Muscle of arm (tissue), 12 donors: Measurements from ENCODE around the gene EPB41. TPM values are rescaled to one million over a fixed set of nuclear protein-coding genes. Genes with fewer than 3 reads are reported as not detected.
"Not testable (repeated sequence)": the region's sequence is repeated elsewhere in the genome, so short reads cannot be mapped to it uniquely, and the experiment has no call there.

ENCODE experiments used
- DNase-seq: peaks from one replicate; pipeline ENCODE4 v3.0.0-alpha.2; 2013
- polyA plus RNA-seq, 12 donors: library from polyadenylated mRNA; unstranded; fragments of 120-200 nt; gene quantifications; one replicate each; pipeline ENCODE4 v1.2.1, GENCODE V29; 2013; ENCODE audit not compliant: insufficient read length in 12 of 12

EPB41 gene
- polyA plus RNA-seq, 12 donors: 4.9 to 49.4 (median 12.6) TPM; not detected in 1

DNA sequence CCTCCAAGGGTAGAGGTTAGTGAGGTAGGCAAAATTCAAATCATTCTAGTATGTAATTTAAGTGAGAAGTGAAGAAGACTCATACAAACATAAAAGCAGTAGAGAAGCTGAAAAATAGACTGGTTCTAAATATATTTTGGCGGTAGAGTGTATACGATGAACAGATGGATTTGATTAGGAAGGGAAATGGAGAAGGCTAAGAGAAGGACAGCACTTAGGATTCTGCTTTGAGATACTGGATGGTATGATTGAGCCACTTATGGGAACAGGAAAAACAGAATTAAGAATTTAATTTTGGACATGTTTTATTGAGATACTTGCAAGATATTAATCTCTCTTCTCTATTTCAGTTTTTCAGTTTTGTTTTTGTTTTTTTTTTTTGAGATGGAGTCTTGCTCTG is 60.1 kb downstream of the EPB41 start:
- DNase-seq: no peak

DNA sequence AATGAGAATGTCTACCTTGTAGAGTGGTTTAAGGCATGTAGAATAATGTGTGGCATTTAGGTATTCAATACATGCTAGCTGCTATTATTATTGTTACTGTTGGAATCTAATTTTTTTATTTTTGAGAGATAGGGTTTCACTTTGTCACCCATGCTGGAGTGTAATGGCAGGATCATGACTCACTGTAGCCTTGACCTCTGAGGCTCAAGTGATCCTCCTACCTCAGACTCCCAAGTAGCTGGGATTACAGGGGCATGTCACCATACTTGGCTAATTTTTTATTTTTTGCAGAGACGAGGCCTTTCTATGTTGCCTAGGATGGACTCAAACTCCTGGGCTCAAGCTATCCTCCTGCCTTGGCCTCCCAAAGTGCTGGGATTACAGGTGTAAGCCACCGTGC is 61.9 kb downstream of the EPB41 start:
- no peak for DNase-seq

DNA sequence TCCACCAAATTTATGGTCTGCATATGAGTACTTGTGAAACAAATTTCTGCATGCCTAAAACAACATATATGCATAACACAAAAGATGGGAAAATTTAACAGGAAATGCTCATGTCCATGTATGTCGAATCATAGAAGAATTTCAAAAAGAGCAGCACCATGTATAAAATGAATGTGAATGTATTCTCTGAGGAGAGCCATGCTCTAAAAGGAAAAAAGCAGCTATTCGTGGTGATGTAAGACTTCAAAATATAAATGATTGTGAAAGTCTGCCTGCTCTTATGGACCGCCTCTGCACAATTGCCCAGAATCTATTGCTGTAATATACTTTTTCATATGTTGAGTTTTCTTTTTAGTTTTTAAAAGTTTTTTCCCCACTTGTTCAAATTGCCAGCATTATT is 66.8 kb downstream of the EPB41 start:
- DNase-seq: no peak

DNA sequence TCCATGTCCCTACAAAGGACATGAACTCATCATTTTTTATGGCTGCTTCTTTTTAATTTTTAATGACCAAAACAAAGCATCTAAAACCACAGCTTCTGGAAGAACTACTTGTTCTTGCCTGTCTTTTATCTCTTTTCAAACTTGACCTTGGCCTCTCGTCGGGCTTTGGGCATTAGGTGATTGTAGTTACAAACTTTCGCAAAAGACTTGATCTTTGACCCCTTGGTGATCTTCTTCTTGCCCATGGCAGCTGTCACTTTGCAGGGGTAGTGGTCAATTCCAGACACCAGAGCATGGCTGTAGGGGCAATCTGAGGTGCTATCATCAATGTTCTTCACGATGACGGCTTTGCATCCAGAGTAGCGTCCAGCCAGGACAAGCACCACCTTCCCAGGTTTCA is 67.8 kb downstream of the EPB41 start:
- no peak for DNase-seq

DNA sequence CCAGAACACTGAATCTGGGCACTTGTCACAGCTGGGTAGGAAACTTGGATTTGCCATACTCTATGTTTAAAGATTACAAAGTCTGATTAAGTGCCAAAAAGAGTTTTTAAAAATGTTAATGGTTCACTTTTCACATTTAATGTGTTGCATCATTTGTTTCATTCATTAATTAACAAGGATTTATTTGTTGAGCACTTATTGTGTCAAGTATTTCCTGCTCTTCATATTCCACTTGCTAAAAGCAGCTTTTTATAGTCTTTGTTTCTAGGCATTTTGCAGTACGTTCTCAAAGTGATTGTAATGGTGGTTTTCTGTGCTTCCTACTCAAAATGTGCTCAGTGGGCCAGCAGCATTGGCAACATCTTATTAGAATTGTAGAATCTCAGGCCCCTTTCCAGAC is 68.7 kb downstream of the EPB41 start:
- DNase-seq: no peak

DNA sequence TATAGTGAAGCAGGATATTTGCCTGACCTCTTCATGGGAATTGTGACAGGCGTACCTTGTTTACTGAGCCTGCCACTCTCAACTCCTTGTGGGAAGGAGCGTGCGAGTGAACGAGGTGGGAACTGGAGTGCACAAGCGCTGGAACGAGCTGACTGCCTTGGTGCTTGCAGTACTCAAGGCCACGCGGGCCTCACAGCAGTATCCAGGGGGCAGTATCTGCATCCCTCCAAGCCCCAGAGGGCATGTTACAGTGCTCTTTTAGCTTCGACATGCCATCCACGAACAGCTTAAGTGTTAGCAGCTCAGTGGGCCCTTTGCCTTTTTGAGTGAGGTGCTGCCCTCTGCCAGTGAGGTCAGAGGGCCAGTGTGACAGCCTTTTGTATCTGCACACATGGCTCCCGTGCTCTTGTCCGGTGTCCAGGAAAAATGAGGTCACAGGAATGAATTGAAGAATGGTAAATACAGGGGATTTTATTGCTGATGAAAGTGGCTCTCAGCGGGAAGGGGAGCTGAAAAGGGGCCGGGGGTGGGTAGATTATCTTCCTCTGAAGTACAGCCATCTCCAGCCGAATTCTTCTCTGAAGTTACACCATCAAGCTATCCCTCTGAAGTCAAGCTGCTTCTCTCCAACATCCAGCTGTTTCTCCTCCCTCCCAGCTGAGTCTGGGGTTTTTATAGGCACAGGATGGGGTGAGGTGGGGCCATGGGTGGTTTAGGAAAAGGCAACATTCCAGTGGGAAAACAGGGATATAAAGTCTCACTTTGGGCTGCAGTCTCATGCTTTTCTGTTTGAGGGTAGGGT is 69.3 kb downstream of the EPB41 start:
- no peak for DNase-seq

DNA sequence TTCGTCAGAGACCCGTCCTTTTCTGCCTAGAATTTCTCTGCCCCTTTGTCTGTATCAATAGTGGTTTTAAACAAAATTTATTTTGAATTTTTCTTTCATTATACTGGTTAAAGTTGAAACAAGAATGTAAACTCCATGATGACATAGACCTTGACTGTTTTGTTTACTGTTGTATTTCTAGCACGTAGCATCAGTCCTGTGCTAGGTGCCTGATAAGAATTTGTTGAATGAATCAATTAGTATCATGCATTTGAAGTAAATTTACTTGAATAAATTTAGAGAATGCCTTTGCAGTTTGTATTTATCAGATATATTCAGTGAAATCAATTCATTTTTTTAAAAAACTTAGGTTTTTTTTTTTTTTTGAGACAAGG is 69.9 kb downstream of the EPB41 start:
- DNase-seq: no peak

DNA sequence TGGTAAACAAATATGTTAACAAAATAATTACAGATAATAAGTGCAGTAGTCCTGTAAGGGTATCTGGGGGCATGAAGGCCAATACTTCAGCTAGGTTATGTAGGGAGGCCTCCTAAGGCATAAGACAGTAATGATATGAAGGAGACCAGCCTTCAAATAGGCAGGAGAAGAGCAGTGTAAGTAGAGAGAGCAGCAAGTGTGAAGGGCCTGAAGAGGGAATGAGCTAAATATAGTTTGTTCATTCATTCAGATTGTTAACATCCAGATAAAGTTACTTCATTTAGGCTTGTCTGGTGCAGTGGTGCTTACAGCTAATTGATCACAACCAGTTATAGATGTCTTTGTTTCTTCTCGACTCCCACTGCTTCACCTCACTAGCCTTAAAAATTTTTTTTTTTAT is 71.1 kb downstream of the EPB41 start:
- DNase-seq: no peak

DNA sequence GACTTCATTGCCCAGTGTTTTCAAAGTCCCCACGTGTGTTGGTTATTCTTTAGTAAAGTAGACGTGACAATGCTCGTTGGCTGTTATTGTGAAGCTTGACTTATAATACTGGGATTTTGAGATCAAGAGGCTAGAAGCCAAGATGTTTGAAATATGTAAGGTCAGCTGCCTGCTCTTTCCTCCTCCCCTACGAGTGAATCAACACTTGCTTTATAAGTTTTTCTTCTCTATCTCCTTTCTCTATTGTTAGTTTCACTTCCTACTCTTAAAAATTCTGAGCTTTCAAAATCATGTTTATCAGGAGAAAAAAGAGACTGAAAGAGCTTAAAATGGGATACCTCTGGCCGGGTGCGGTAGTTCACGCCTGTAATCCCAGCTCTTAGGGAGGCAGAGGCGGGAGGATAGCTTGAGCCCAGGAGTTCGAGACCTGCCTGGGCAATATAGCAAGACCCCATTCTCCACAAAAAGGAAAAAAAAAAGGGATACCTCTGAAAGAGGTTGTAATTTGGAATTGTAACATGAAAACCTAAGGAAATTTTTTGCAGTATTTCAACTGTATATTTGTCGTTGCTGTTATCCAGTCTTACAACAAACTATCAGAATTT is 72.0 kb downstream of the EPB41 start:
- no peak for DNase-seq

DNA sequence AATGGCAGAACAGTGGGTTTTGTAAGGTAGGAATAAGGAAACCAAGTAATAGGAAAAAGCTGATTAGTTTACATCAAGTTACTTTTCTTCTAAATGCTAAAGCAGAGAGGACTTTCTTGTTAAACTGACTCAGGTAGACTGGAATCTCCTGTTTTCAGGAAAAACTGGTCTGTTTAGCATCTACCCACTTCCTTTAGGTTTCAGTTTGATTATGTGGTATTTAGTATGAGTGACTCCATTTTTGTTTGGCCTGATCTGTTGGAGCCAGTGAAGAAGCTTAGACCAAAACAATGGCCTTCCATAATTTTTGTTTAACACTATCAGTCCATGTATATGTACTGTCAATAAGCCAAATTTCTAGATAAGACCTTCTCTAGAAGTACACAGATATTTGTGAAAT is 88.4 kb downstream of the EPB41 start:
- DNase-seq: no peak

DNA sequence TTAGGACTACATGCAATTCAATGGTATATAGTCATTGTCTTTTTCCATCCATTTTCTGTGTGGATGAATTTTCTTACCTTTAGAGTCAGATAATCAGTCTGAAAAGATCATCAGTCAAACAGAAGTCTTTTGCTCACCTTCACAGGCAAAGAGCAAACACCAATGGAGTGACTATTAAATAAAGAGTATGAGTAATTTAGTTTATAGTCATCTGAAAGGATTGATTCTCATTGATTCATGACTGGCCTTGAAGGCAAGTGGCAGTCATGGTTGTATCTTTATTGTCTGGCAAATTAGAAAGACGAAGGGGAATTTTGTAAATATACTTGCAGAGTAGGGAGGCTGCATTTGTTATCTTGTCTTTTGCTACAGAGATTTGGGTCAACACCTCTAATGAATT is 89.9 kb downstream of the EPB41 start:
- no peak for DNase-seq

DNA sequence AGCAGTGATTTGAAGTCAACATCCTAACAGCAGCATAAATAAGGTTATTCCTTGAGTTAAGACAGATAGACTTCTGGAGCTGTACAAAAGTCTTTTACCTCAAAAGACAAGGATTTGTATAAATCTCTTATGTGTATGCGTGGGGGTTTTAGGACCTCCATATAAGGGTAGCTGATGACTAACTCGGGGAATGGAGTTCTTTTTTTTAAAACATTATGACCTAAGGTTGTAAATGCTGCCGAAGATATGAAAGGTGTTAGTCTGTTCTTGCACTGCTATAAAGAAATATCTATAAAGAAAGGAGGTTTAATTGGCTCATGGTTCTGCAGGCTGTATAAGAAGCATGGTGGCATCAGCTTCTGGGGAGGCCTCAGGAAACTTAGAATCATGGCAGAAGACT is 90.4 kb downstream of the EPB41 start:
- DNase-seq: no peak

DNA sequence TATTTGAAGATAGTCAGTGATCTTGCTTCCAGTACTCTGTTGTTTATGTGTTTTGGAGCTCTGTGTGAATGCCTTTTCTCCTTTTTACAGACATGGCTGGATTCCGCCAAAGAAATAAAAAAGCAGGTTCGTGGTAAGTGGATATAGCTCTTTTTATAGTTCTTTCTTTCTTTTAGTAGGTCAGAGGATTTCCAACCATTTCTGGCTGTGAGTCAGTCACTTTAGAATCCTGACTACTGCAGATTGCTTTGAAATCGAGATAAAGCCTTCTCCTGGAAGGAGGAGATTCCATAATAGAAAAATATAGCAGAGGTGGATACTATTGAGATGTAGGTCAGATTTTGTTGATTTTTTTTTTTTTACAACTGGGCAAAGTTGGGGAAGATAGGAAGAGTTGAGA is 97.4 kb downstream of the EPB41 start:
- DNase-seq: no peak

DNA sequence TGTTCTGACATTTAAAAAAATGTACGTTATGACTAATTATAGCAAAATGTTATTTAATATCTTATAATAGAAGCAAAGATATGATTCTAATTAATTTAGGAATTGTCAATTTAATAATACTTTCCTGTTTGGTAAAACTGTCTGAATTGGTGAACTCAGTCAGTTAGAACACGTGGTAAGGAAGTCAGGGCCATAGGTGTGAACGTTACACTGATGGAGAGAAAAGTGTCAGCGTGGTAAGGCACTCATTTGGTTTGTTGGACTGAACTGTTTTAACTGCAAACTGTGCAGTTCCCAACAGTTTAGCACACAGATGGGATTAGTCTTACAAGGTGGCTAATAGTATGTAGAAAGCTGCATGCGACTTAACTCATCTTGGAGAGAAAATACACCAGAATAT is 102.9 kb downstream of the EPB41 start:
- DNase-seq: no peak

DNA sequence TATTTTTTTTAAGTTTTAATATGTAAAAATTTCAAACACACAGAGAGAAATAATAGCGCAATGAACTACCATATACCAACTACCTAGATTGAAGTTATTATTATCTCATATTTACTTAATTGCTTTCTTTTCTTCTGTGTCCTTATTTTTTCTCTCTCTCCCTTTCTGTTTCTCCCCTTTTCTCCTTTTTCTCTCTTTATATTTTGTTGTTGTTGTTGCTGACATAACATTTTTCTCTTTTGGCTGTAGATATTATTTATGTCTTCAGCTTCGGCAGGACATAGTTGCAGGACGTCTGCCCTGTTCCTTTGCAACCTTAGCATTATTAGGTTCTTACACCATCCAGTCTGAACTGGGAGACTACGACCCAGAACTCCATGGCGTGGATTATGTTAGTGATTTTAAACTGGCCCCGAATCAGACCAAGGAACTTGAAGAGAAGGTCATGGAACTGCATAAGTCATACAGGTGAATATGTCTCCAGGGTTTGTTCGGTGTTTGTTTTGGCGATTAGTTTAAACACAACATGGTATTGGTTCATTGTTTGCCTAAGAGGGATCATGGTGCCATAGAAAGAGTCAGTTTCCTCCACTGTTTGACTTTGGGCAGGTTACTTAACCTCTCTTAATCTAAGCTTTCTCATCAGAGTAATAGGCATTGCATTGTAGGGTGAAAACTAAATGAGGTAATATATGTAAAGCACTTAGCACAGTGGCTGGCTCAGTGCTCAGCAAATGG is 103.8 kb downstream of the EPB41 start:
- no peak for DNase-seq

DNA sequence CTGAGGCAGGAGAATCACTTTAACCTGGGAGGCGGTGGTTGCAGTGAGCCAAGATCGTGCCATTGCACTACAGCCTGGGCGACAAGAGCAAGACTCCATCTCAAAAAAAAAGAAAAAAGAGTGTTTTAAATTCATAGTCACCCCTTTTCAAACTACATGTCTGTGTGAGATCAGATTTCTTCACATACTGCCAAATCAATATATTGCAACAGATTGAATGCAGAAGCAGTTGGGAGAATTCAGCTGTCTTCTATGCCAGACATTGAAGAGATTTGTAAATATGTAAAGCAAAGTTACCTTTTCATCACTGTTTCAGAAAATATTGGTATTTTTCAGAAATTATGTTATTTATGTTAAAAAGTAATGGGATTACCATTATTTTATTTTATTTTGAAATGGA is 108.3 kb downstream of the EPB41 start:
- no peak for DNase-seq

DNA sequence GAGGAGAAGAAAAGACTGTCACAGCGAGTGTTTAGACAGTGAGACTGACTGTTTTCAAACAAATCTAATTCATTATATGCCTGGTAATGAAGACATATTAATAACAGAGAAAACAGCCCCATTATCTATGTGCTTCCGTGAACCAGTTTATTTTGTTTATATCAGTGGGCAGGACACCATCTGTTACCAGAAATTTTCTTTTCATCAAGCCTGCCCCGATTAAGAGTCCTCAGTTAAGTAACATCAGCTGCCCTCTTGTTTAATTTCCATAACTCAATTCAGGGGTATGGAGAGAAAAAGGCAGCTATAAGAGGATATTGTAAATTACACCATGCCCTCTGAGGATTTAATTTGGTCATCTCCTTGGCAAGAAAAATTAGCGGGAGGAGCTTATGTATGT is 115.3 kb downstream of the EPB41 start:
- no peak for DNase-seq

DNA sequence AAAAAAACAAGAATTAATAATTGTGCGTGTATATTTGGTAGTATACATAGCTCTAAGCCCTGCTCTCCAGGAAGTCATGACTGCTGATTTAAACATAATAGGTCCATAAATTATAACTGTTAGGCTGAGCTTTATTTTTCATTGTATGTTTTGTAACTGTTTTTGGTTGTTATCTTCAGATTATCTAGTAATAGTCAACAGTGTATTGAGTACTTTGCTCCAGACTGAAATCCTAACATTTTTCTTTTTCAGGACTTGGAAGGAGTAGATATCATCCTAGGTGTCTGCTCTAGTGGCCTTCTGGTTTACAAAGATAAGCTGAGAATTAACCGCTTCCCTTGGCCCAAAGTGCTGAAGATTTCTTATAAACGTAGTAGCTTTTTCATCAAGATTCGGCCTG is 118.5 kb downstream of the EPB41 start:
- DNase-seq: no peak

DNA sequence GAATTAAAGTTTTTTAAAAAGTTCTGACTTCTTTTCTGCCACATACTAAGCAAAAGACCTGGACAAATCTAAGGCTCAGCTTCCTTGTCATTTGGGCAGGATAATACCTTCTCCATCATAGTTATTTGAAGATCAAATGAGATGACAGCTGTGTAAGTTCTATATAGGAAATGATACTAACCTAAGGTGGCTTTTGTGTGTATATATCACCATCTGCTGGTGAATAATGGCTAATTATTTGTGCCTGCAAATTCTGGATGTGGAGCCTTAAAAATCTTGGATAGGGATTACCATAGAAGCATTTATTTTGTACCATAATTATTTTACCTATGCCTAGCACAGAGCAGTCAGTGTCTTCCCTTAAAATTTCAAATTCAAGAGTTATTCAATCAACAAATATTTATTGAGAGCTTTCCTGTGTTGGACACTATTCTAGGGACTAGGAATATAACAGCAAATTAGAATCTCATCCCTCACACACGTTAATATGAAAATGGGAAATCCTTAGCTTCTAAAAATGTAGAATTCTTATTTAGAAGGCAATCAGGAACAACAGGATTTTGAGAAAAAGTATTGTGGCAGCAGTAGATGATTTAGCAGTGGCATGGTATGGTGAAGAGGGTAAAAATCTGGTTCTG is 119.6 kb downstream of the EPB41 start:
- DNase-seq: peak; percentile 48

DNA sequence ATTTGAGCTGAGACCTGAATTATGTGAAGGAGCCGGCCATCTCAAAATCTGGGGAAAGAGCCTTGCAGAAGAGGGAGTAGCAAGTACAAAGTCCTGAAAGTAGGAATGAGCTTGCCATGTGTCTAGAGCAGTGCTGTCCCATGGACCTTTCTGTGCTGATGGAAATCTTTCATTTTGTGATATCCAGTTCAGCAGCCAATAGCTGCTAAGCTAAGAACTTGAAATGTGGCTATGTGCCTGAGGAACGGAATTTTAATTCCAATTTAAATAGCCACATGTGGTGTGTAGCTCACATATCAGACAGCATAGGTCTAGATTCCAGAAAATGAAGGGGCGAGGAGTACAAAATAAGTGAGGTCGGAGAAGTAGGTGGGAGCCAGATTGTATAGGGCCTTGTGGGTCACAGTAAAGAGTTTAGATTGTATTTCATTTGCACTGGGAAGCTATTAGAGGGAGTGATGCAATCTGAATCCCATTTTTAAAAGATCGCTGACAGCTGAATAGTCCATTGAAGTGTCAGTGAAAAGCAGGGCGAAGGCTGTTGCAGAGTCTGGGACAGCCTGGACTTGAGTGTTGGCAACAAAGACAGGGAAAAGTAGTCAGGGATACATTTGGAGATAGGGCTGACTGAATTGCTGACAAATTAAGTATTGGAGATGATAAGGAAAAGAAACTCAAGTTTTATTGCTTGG is 129.1 kb downstream of the EPB41 start:
- peak; percentile 25 for DNase-seq

DNA sequence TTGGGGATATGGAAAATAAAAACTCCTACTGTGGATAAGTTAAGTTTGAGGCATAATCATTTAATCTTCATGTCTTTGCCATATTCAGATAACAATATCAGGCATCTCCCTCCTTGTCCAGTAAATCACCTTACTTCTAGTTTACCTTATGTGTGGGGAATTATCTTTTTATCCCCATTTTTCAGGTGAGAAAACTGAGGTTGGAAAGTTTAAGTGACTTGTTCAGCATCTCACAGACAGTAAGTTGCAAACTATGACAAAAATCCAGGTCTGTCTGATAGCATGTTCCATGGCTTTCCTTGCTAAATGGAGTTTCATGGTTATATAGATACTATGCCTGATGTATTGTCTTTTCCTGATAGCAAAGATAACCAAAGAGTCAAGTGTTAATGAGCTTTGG is 129.6 kb downstream of the EPB41 start:
- no peak for DNase-seq

DNA sequence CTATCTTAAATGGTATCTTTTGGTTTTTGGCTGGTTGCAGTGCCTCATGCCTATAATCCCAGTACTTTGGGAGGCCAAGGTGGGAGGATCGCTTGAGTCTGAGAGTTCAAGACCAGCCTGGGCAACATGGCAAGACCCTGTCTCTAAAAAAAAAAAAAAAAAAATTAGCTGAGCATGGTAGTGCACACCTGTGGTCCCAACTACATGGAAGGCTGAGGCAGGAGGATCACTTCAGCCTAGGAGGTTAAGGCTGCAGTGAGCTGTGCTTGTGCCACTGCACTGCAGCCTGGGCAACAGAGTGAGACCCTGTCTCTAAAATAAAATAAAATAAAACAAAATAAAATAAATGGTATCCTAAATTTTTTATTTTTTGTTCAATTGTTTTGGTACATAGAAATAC is 131.3 kb downstream of the EPB41 start:
- DNase-seq: not testable (repeated sequence)
